ENCODE data around the gene TACC2.

DNA sequence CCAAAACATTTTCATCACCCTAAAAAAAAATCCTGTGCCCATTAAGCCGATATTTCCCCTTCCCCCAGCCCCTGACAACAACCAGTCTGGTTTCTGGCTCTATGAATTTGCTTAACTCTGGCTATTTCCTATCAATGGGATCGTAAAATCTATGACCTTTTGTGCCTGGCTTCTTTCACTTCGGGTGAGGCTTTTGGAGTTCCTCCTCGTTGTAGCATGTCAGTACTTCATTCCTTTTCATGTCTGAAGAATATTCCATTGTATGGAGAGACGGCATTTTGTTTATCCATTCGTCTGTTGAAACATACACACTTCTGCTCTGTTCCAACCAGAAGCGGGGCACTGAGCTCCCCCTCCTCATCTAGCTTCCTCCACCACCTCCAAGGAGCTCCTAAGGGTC is 29.5 kb downstream of the TACC2 start:
- TF ChIP-seq, protein P1, sequence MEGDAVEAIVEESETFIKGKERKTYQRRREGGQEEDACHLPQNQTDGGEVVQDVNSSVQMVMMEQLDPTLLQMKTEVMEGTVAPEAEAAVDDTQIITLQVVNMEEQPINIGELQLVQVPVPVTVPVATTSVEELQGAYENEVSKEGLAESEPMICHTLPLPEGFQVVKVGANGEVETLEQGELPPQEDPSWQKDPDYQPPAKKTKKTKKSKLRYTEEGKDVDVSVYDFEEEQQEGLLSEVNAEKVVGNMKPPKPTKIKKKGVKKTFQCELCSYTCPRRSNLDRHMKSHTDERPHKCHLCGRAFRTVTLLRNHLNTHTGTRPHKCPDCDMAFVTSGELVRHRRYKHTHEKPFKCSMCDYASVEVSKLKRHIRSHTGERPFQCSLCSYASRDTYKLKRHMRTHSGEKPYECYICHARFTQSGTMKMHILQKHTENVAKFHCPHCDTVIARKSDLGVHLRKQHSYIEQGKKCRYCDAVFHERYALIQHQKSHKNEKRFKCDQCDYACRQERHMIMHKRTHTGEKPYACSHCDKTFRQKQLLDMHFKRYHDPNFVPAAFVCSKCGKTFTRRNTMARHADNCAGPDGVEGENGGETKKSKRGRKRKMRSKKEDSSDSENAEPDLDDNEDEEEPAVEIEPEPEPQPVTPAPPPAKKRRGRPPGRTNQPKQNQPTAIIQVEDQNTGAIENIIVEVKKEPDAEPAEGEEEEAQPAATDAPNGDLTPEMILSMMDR (IDR thresholded peaks at IDR 0.05): no peak
- TF ChIP-seq EZH2 (IDR thresholded peaks at IDR 0.05; ENCODE audit: borderline replicate concordance, insufficient read depth, low read depth, low read length, poor library complexity, severe bottlenecking): no peak

Data from B cell (primary cell).